ENCODE measurements around the gene COQ7.

COQ7 gene

DNA sequence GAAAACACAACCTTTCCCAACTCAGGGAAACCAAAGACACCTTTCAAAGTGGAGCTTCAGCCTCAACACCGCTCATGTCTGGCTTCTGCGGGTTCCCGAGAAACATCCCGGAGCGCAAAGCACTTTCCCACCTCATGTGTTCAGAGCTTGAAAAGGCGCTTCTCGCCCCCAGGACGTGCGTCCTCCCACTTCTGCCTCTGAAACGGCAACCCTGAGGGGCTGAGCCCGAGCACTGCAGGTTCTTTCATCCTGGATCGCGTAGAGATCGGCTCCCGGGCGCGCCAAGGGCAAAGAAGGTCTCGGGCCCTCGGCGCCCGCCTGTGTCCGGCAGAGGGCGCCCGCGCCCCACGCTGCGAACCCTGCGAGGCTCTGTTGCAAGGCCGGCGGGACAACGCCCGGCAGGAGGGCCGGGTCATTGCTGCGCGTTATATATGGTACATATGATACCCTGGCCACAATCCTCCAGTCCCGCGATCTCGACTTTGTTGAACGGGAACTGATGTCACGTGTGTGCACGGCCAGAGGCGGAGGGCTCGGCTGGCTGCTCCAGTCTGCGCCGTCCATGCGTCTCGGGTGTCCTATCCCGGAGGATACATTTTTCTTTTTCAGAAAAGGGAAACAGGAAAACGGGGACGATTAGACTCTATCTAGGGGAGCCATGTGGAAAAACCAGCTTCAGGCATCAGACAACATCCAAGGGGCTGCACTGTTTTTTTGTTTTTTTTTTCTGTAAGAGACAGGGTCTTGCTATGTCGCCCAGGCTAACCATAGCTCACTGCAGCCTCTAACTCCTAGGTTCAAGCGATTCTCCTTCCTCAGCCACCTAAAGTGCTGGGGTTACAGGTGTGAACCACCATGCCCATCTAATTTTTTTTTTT lies 19.1 kb downstream of the COQ7 start:
- peak; percentile 36 to 55 for DNase-seq

DNA sequence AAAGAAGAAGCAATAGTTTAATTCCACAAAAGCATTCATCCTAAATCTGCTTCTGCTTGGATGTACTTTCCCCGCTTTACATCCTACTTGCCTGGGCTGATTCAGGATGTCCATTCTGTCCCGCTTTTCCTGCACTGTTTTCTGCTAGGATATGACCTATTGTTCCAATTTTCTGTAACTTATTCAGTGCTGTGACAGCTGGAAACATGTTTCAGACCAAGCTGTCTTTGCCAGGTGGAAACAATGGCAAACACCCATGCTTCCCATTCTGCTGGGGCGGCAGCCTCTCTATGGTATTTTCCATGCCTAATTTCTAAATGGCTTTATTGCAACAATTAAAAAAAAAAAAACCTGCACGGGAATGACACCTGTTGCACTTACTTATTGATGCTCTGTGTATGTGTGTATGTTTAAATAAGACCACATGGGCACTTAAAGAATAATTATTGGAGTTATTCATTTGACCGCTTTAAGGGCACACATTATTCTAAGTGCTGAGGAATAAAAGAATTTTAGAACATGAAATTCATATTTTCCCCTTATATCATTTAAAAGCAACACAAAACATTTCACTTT lies 21.0 kb downstream of the COQ7 start:
- DNase-seq, result no peak

DNA sequence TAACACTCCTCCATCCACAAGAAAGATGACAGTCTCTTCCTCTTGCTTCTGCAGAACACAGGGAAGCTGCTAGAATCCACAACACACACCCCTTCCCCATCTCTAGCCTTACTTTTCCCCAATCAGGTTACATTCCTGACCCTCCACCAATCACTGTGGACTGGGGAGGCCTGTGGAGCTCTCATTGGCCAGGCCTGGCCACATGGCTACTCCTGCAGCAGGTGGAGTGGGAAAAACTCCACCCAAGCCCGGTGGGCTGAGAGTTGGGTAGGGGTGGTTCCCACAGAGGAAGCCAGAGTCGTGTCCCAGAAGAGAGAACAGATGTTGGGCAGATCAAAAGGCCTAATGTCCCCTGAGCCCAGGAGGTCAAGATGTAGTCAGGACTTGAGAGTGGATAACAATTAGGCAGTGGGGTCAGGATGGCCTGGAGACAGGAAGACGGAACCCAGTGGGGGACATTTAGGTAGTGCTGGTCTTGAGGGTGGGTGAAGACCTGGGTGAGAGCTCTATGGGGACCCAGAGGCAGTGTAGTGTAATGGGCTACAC lies 22.1 kb downstream of the COQ7 start:
- DNase-seq, result no peak

DNA sequence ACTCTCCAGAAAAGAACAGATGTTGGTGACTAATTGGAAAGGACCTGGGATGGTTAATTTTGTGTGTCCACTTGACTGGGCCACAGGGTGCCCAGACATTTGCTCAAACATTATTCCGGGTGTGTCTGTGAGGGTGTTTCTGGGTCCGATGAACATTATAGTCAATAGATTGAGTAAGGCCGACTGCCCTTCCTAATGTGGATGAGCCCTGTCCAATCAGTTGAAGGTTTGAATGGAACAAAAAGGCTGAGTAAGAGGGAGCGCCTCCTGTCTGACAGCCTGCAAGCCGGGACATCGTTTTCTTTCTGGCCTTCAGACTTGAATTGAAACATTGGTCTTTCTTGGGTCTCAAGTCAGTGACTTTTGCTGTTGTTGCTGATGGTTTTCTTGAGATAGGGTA lies 23.5 kb downstream of the COQ7 start:
- no peak for DNase-seq

DNA sequence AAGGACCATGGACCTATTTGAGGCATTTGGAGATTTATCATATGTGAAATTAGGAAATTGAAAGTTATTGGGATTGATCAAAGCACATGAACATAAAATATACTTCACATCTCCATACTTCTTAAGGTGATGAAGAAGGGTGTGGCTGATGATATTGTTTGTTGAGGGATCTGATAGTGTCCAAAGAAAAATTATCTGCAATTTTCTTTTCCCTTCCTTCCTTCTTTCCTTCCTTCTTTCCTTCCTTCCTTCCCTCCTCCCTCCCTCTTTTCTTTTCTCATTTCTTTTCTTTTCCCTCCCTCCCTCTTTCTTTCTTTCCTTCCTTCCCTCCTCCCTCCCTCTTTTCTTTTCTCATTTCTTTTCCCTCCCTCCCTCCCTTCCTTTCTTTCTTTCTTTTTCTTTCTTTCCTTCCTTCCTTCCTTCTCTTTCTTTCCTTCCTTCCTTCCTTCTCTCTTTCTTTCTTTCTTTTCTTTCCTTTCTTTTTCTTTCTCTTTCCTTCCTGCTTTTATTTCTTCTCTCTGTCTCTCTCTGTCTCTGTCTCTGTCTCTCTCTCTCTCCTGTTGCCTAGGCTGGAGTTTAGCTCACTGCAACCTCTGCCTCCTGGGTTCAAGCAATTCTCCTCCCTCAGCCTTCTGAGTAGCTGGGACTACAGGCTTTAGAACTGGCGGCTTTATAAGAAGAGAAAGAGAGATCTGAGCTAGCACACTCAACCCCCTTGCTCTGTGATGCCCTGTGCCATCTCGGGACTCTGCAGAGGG lies 25.4 kb downstream of the COQ7 start:
- DNase-seq, result no peak

DNA sequence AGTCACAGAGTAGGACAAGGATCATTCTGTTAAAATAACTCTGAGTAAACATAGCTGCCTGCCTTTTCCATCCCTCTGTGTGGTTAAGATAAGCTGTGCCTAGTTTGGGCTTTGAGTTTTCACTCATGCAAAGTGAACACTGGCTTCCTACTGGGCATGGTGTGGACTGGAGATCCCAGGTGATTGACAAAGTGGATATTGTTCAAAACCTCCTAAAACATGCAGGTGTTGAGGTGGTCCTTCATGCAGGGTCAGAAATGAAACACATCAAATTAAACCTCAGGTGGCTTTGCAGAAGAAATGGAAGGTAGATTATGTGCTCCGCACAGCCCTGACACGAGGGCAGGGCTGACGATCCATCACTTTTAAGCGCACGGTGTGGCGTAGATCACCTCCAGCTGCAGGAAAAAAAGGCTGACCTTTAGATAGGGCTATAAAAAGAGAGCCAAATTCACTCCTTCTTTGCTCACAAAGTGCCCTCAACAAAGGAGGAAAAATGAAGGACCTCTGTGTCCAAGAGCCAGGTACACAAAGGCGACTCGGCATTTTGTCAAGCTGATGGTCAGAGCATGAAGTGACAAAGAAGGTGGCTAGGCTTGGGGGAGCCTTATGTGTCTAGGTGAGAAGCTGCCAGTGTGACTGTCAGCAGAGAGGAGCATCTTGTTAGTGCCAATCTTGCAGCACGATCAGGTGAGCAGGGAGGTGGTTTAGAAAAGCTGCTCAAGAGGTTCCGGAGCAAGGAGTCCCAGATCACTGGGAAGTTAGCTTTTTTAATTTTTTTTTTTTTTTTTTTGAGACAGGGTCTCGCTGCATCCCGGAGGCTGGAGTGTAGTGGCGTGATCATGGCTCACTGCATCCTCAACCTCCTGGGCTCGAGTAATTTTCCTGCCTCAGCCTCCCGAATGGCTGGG lies 26.5 kb downstream of the COQ7 start:
- no peak for DNase-seq

DNA sequence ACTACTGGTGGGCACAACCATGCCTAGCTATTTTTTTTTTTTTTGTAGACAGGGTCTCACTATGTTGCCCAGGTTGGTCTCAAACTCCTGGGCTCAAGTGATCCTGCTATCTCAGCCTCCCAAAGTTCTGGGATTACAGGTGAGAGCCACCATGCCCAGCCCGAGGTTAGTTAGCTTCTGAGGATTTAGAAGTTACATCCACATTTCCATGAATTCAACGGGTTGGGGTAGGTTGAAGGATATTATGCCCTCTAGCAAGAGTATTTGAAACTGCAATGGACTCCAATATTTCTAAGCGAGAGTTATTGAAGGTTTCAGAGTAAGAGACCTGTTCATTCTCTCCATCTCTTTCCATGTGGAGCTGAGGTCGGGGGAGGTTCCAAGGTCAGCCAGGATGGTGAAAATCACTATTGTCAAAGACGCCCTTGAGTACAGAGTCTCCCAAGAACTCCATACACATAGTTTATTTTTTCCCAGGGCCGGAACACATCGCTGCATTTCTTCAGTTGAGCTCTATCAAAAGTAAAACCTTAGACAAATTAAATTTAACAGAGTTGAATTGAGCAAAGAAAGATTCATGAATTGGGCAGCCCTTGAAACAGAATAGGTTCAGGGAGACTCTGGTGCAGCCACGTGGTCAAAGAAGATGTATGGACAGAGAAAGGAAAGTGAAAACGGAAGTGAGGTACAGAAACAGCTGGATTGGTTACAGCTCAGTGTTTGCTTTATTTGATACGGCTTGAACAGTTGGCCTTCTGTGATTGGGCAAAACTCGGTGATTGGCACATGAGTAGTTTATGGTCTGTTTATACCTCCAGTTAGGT lies 27.3 kb downstream of the COQ7 start:
- peak in 1 of 2 experiments; percentile 3 for DNase-seq

DNA sequence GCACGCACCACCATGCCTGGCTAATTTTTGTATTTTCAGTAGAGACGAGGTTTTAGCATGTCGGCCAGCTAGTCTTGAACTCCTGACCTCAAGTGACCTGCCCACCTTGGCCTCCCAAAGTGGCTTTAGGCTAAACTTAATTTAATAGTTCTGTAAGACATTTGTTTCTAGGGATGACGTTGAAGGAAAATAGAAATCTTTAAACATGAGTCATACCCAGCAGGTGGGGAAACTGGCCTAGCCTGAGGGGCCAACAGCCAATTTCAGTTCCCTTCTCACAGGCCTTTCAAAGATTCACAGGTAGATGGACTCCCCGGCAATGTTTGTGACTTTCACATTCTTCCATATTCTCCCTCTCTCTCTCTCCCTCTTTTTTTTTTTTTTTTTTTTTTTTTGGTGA lies 28.2 kb downstream of the COQ7 start:
- no peak for DNase-seq

DNA sequence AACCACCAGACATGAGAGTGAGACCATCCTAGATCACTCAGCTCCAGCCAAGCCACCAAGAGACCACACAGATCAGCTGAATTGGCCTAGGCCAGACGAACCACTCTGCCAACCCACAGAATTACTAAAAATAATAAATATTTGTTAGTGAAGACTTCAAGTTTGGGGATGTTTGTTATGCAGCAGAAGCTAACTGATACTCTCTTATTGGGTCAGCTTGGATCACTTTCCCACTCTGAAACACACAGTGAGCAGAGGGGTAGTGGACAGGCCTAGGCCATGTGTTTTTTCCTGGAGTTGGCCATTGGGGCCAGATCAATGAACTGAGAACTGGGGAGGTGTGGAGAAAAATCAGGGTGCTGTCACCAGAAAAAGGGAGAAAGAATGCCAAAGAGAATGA lies 30.8 kb downstream of the COQ7 start:
- DNase-seq, result no peak

DNA sequence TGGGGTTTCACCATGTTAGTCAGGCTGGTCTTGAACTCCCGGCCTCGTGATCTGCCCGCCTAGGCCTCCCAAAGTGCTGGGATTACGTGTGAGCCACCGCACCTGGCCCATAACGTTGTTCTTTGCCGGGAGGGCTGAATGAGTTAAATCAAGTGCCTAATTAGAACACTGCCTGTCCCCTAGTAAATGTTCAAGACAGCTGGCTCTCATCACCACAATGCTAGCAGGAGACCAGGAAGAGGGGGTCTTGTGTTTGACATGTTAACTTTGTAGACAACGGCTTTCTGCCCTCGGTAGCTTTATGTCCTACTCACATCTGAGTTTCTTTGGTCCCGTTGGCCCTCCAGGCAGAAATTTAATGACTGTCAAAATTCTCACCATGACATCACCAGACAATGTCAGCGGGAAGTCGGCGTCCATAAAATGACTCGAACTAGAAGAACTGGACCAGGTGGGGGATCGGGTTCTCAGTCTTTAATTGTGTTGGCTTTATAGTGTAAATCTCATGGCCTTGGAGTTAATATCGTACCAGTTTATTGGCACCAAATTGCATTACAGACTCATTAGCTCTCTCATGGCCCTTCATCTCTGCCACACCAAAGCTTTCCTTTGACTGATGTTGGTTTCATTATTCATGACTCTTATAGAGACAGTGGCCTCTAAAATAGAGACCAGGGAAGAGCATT lies 34.9 kb downstream of the COQ7 start:
- no peak for DNase-seq

DNA sequence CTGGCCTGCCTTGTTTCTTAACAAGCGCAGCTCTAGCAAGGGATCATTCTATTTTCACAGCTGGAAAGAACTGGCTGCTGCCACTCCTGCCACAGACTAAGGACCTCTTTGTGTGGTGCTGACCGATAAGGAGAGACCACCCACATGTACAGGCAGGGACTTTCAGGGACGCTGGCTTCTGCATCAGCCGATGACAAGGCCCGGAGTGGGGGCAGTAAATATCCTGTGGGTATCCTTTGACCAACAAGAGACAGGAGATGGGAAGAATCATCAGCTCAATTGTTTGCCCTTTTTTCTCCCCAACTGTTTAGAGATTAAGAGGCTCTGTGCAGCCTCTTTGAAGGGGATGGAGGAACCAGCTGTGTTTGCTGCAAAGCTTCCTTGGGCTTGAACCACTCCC lies 37.2 kb downstream of the COQ7 start:
- no peak for DNase-seq

DNA sequence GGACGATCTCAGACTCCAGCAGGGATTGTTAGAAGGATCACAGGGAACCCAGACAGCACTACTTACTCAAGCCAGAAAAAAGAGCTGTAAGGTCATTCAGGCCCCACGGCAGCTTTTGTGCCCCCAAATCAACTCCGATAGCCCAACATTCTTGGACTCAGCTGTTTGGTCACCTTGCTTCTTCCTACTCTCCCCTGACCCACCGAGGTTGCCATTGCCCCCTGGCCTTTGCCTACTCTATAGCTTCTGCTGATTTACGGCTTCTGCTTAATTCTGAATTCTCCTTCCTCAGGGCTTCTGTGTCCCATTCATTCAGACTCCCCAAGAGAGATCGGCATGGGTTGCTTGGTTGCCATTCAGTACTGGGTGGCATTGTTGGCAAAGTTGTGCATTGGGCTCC lies 37.7 kb downstream of the COQ7 start:
- DNase-seq, result no peak

DNA sequence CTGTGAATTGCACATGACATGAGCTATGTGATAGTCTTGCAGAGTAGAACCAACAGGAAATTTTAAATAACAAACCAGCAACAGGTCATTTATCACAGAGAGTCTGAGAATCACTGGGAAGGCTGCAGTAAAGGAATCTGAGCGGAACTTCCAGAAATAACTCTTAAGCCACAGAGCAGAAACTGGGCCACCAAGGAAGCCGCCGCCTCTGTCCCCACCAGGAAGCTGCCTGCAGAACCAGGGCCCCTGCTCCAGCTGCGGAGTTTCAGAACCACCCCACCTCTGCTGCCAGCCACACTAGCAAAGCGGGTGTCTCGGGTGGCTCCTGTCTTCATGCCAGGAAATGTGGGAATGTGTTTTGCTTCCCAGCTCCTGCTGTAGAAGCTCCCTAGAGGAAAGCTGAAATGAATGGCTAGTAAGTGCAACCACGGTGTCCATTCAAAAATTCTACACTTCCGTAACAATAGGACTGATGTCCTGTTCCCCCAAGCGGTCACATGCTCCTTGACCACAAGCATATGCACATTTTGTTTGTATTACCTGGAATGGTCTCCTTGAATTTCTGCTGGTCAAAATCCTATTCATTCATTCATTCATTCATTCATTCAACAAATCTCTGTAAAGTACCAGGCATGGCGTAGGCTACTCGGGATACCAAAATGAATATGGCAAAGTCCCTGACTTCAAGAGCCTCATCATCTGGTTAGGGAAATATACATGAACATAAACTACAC lies 38.6 kb downstream of the COQ7 start:
- DNase-seq, result no peak

DNA sequence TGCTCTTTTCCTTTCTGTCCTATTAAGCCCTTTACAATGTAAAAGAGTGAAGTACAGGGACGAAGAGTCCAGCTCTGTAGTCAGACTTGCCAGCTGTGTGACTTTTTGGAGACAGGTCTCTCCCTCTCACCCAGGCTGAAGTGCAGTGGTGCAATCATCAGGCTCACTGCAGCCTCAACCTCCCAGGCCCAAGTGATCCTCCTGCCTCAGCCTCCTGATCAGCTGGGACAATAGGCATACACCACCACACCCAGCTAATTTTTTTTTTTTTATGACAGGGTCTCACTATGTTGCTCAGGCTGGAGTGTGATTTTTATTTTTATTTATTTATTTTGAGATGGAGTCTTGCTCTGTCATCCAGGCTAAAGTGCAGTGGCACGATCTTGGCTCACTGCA lies 39.2 kb downstream of the COQ7 start:
- DNase-seq, result no peak

DNA sequence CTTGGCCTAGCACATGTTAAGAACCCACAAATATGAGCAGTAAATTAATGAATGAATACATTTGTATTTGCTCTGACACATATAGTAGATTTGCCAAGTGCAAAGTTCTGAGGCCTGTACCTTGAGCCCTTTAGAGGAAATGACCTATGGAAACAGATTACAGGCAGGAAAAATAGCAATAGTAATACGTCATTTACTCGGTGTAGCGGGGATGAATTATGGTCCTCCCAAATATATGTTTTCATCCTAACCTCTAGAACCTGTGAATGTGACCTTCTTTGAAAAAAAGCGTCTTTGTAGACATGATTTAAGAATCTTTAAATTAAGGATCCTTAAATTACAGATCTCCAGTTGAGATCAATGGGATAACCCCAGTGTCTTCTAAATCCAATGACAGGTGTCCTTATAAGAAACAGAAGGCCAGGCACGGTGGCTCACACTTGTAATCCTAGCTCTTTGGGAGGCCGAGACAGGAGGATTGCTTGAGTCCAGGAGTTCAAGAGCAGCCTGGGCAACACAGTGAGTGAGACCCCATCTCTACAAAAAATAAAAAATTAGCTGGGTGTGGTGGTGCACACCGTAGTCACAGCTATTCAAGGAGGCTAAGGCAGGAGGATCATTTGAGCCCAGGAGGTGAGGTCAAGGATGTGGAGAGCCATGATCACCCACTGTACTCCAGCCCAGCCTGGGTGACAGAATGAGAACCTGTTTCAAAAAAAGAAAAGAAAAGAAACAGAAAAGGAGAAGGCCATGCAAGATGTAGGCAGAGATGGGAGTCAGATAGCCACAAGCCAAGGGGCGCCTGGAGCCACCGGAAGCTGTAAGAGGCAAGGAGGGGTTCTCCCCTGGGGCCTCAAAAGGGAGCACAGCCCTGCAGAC lies 41.2 kb downstream of the COQ7 start:
- no peak for DNase-seq

DNA sequence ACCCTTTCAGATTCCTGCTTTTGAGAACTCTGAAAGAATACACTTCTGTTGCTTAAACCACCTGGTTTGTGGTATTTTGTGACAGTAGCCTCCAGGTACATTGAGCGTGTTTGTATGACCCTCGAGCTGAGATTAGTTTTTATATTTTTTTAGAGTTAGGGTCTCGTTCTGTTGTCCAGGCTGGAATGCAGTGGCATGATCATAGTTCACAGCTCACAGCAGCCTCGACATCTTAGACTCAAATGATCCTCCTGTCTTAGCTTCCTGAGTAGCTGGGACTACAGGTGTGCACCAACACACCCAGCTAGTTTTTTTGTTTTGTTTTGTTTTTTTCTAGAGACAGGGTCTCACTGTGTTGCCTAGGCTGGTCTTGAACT lies 41.9 kb downstream of the COQ7 start:
- DNase-seq, result no peak

DNA sequence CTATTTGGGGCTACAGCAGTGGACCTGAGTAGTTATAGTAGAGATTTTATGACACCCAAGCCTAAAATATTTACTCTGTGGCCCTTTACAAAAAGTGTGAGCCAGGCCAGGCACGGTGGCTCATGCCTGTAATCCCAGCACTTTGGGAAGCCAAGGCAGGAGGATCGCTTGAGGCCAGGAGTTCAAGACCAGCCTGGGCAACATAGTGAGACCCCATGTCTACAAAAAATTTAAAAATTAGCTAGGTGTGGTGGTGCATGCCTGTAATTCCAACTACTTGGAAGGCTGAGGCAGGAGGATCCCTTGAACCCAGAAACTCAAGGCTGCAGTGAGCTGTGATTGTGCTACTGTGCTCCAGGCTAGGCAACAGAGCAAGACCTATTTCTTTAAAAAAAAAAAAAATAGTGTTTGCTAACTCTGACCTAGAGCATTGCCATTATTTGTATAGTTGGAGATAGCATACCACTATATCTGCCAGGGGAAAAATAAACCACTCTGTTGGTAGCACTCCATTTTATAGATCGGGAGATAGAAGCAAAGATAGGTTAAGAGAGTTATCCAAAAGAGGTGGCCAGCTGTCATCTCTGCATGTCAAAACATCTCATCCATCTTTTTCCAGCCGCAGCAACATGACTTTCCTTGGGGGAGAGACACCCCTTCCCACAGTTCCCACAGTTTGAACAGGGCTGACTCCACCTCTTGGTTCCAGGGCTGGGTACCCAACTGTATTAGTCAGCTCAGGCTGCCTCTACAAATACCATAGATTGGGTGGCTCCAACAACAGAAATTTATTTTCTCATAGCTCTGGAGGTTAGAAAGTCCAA lies 43.3 kb downstream of the COQ7 start:
- DNase-seq, result no peak

DNA sequence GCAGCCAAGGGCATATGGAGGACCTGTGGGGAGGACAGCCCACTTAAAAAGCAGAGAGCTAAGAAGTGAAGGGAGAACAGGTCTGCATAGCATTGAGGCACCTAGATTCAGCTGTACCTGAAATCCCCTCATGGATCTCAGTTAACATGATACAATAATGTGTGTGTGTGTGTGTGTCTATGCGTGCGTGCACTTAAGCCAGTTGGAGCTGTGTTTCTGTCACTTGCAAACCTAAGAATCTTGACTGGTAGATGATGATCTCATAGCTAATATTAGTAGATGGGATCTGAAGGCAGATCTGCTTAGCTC lies 44.6 kb downstream of the COQ7 start:
- DNase-seq, result no peak
